DMS 273 treated with DMSO at 0.1 percent for 48 hours (cell line): ENCODE measurements around the gene NT5E.
"Not testable (repeated sequence)": the region's sequence is repeated elsewhere in the genome, so short reads cannot be mapped to it uniquely, and the experiment has no call there.

ENCODE experiments used
- DNase-seq: peaks from one replicate; lab custom pipeline; 2025; lab: John Stamatoyannopoulos, UW

Gene NT5E

DNA sequence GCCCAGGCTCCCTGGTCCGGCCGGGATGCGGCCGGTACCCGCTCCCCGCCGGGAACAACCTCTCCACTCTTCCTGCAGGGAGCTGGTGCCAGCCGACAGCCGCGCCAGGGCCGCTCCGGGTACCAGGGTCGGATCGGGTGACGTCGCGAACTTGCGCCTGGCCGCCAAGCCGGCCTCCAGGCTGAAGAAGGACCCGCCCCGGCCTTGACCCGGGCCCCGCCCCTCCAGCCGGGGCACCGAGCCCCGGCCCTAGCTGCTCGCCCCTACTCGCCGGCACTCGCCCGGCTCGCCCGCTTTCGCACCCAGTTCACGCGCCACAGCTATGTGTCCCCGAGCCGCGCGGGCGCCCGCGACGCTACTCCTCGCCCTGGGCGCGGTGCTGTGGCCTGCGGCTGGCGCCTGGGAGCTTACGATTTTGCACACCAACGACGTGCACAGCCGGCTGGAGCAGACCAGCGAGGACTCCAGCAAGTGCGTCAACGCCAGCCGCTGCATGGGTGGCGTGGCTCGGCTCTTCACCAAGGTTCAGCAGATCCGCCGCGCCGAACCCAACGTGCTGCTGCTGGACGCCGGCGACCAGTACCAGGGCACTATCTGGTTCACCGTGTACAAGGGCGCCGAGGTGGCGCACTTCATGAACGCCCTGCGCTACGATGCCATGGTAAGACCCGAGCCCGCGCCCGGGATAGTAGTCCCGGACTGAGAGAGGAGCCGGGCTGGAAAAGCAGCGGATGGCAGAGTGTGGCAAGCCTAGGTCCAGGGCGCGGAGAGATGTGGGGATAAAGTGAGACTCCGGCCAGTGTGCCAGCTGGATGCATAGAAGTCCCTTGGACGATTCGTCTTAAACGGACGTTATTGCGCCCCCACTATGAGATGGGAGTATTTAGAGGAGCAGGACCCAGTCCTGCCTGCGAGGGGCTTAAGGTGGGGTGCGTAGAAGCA is at the start of gene NT5E:
Gene NT5E, plus strand, starts transcription at position 266 of the 942 bp plus-strand sequence. Its CDS starts 57 bp downstream, at position 323.
- DNase-seq: no peak

DNA sequence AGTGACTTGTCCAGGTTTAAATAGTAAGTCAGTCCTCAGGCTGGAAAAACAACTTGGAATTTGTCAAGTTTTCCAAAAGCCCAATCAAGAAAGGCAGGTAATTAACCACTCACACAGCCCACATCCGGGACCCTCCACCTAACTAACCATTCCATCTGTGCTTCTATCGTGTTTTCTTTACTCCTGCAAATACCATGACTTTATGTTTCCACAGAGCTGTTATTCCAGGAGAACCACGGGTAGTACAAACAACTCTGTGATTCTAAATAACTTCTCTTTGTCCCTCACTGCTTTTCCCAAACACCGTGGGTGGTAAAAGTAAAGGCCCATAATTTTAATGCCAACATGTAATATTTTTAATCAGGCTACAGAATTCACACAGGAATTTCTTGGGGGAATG is 49.6 kb upstream of the NT5E start:
- no peak for DNase-seq

DNA sequence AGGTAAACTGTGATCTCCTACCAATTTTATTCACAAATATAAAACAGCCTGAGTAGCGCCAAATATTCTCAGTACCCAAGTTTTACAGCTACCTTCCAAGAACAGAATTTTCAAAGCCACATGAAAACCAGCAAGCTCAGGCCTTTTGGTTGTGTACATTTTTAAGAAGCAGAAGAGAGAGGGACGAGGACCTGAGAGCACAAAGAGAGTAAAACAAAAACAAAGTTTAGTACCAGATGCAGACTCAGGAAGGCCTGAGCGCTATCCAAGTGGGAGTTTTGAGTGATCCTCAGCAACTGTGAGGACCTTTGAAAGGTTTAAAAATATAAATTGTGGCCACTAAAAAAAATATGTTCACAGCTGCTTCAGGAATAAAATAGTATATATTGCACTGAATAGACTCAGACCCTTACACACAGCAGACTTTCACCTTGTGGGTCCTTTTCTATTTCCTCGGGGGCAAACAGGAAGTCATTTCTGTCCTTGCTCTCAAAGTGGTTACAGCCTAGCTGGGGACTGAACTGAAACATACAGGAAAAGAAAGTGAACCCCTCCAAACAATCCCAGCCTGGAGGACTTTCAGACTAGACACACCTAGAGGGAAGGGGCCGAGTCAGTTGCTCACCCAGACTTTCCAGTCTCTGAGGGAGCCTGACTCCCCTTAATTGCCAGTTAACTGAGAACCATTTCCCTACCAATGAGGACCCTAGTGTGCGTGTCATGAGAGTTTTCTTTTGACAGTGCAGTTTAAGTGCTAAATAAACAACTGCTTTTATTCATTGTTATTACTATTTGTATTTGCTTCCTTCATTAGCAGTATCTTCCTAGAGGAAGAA is 48.5 kb upstream of the NT5E start:
- DNase-seq: no peak

DNA sequence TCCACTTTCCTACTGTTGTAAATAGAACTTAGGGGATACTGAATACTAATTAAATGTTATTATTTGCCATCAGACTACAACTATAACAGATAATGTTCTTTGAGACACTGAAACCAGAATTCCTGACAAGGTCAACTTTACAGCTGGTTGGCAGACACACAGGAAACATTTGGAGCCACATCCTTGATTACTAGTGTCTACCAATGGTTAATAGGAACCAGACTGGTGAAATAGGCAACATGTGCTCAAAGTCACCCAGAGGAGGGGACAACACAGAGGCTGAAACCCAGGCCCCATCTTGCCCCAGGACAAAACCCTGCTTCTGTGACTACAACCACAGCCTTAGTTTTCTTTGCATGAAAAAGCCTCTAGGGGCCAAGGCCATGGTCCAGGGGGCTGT is 47.8 kb upstream of the NT5E start:
- no peak for DNase-seq

DNA sequence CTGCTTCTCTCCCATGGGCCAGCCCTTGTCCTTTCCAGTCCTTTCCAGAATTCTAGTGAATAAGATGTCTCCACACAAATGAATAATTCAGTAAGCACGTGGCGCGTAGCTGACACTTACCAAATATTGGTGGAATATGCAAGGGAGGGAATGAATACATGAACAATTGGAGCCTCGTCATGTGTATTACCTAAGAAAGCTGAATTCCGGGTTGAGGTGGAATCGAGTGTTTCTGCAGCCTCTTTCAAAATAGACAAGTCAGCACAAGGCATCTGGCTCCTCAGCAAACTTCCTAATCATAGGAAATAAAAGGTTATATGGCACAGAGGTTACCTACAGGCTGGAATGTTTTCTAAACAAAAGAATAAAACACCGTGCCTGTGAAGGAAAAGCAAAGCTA is 47.0 kb upstream of the NT5E start:
- DNase-seq: no peak

DNA sequence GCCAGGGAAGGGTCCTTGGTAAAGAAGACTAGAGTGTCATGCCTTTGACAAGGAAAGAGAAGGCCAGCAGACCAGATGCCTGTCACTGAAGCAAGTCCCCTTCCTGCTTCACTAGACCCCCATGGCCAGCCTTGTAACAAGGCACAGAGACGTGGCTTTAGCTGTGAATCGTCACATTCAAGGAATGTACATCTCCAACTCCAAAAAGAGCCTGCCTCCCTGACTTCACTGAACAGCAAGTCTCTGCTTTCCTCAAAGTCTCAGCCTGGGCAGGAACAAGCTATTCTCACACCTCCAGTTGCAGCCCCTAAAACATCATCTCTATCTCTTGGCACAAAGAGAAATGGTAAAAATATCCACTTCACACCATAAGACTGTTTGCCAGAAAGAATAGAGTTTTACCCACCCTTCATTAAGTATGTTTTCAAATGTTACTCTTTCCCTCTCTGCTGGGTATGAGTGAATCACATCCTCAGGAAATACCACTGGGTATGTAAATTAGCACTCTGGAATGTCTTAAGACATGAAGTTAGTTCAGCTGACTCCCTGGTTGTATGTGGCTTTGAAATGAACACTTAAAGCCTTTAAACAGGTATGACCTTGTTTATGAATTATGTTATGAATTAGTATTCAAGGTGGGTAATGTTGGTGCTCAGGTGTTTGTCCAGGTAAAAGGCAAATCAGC is 46.4 kb upstream of the NT5E start:
- no peak for DNase-seq

DNA sequence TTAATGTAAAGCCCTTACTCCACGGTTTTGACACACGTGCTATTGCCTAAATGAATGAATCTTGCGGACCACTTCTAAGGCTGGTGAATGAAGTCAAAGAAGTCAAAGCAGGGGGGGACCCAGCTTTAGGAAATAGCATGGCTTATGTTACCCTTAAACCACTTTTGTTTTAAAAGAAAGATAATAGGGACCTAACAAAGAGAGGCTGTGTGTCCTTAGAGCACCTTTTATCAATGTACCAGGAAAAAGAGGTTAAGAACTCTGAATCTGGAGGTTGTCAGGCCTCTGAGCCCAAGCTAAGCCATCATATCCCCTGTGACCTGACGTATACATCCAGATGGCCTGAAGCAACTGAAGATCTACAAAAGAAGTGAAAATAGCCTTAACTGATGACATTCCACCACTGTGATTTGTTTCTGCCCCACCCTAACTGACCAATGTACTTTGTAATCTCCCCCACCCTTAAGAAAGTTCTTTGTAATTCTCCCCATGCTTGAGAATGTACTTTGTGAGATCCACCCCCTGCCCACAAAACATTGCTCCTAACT is 45.8 kb upstream of the NT5E start:
- not testable (repeated sequence) for DNase-seq

DNA sequence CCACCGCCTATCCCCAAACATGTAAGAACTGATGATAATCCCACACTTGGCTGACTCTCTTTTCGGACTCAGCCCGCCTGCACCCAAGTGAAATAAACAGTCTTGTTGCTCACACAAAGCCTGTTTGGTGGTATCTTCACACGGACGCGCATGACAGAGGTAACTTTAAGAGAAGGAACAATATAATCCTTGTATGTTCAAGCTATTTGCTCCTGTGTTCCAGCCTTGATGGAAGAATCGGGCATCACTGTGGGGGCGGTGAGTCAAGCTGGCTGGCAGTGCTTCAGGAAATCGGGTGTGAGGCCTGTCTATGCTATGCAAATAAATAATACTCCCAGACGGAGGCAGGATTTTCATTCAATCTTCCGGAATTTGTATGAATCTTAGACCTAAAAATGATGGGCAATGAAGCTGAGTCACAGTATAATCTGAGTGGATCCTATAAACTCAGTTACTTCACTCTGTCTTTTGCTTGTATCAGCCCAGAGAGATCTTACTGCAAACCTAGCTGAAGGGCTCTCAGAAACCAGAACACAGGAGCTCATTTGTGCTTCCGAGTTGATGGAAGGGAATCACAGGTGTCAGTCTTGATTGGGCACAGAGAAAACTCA is 45.2 kb upstream of the NT5E start:
- DNase-seq: no peak

DNA sequence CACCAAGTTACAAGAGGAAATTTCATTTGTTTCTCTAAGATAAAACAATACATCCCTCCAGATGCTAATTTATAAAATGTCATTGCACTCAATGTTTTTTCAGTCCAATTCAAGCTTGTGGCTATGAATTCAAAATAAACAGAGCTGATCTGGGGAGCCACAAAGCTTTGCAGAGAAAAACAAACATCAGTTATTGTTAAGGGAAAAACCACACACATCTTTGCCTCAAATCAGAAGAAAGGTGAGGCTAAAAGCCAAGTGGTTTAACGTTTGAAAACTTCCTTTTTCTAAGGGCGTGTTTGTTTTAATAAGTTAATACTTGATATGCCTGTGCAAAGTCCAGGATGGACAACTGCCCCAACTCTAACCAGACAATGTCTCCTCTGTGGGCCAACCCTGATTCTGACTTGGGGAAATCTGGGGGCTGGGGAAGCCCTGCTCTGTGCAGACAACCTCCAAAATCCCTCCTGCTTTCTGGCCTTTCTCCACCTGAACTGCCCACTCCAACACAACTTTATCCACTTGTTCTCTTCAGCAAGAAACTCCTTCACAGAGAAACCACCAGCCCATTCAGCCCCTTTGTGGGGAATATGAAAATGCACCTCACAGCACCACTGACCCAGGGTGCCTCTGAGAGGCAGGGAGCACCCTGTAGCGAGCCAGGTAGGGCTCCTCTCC is 44.6 kb upstream of the NT5E start:
- DNase-seq: no peak

DNA sequence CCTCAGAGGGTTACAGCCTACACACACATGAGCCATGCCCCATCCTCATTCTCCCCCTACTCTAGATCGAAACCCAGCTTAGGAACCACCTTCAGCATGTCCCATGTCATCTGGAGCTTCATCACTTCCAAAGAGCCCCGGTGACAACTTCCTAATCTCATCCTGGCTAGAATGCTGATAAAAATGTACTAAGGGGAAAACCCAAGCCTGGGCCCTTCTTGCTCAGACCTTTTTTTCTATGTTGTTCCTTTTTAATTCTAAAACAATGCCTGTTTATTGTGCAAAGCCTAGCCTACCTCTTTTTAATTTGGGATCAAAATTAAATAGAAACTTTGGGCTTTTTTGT is 44.1 kb upstream of the NT5E start:
- DNase-seq: no peak

DNA sequence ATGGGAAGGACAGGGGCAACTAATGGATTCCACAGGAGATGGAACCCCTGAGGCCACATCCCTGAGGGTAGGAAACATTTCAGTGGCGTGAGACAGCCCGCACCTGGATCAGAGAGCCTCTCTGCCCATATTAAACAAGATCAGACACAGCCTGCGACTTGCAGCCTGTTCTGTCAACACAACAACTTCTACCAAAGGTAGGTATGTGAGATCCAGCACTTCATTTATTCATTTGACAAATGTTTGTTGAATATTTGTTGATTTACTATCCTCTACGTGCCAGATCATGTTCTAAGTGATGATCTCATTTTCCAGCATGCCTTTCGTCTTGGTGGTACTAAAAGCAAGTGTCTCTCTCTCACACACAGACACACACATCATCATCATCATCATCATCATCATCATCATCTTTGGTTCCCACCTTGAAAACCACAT is 43.2 kb upstream of the NT5E start:
- DNase-seq: no peak

DNA sequence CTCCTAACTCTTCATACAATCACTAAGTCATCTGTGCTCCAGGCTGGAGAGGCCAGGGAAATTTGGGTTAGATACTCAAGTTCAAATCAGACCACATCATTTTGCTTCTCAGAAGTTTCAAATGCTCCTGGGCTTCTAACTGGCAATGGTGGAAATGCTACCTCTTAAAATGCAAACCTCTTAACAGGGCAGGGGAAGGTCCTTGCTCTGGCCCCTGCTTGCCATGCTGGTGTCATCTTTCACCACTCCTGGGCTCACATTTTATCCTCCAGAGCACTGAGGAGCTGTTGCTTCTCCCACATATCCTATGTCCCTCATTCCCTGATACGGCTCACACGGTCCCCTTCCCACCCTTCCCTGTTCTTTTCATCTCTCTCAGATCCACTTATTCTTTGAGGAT is 41.8 kb upstream of the NT5E start:
- DNase-seq: no peak

DNA sequence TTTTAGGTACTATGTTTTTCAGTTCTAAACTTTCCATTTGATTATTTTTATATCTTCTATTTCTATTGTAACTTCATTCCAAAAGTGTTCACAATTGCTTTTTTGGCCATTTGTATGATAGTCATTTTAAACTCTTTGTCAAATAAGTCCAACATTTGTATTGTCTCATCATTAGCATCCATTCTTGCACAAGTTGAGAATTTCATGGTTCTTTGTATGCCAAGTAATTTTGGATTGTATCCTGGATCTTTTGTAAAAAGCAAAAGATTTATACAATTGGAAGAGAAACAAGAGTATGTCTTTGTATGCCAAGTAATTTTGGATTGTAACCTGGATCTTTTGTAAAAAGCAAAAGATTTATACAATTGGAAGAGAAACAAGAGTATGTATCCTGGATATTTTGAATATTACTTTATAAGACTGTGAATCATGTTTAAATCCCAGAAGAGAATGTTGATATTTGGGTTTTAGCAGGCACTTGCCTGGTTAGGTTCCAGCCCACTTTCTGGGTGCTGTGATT is 36.9 kb upstream of the NT5E start:
- DNase-seq: no peak

DNA sequence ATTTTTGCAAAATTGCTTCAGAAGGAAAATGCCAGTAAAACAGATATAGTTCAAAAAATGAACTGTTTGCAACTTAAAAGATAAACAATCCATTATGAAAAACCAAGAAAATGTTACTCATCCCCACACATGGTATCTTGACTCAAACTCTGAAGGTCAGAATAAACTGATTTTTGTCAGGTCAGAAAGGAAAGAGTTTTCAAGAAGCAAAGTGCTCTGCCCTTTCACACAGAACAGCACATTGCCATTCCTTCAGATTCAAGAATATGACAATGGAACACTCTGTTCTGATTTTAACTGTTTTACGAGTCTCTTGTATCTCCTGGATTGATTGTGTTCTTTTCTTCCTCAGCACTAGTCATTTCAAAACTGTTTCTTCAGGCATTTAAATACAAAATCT is 33.8 kb upstream of the NT5E start:
- DNase-seq: no peak

DNA sequence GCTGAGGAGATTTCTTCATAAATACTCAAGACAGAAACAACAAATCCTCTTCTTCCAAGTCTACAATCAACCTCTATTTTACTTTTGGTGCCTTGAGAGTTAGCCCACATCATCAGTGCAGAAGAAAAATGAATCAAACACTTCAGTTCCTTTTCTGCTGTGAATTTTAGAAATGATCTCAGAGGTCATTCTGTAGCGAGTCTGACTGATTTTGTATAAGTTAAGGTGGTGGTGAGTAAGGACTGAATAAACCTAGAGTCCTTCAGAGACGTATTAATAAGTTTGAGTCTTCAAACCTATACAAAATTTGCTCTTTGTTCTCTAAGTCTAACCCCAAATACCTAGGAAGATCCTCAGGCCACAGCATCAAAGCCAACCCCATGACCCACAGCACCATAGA is 33.1 kb upstream of the NT5E start:
- no peak for DNase-seq

DNA sequence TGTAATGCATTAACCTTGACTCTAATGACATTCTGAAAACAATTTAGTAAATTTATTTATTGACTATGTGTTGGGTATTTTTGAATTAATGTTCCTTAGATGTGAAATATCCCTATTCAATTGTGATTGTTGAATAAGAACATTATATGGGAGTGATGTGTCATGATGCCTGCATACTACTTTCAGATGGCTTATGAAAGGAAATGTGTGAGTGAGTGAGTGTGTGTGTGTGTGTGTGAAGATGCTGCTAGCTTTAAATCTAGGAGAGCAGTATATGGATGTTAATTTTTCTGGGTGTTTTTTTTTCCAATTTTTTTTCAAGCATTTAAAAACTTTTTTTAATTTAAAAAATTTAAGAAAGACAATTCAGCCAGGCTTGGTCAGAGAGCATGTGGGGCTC is 32.5 kb upstream of the NT5E start:
- DNase-seq: no peak

DNA sequence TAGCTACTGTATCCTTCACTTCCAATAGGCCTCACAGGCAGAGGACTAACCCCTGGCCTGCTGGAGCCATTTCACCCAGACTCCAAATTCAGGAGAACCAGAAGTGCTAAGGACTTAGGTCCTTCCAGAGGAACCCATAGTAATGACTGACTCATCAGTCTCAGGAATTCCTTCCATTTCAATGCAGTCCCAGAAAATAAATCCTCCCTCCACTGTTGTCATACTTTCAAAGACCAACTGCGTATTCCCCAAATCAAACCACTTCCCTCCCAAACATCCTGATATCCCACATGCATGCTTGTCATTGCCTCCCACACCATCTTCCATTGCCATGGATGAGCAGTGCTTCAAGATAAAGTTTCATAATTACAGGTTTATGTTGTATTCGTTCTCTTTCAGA is 31.8 kb upstream of the NT5E start:
- no peak for DNase-seq

DNA sequence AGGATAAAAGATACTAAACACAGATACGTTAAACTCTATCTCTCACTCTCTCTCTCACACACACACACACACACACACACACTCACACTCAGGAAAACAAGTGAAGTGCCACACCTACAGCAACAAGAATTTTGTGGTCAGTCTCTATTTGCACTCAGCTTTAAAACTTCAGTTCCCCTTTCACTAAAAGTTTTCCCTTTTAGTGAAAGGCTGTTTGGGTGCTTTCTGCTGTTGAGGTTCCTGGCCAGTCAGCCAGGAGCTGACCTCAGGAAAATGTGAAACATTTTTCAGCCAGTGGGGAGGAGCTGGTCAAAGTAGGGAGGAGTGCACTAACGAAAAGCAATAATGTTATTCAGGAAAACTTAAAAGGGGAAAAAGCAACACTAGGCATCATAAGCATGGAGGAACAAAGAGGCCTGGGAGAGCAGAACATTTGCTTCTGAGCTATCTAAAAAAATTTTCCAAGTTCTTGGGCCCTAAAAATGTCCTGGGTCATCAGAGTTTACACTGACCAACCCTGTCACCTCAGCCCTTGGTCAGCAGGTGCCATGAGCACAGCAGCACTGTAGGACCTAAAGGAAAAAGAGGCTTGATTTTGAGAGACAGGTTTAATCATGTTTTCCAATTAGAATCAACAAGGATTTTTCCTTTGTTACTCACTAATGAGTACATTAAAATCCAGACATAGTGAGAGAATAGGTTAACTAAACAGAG is 30.7 kb upstream of the NT5E start:
- DNase-seq: no peak

DNA sequence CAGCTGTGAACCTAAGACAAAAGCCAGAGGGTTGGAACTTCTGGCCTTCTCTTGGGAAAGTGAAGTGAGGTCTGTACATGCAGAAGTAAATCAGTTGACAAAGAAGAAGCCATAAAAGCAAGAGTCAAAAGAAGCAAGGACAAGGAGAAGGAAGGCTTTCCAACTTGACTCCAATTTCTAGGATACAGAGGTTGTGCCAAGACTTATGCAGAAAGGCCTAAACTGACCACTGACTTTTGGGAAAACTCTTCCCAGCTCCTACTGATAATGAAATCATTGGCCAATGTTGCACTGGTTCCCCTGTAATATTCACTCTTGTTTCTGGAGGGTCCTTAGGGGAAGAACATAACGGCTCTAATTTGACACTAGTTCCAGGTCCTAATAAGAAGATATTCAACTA is 29.3 kb upstream of the NT5E start:
- no peak for DNase-seq

DNA sequence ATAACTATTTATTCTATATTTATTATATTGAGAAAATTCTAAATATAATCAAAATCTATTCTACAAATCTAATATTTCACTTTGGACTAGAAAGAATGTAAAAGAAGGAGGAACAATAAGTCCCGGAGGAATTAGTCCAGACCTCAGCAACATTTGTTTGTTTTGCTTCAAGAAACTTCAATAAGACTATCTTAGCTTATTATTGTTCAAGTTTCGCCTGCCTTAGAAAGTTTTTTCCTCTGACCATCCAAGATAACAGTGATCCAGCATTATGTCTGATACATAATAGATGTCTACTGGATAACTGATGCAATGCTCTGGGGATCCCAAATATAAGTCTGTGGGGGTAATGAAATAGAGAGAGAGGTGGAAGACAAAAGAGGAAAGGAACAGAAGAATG is 28.7 kb upstream of the NT5E start:
- no peak for DNase-seq
